Activated CD4-positive, alpha-beta T cell treated with anti-CD3 and anti-CD28 coated beads for 4 hours (primary cell): ENCODE measurements around the gene RSPRY1.

Source experiments
- DNase-seq, 2 donors: peaks; one replicate each; pipeline ENCODE4 v3.0.0-alpha.2; 2020

Gene RSPRY1

GRCh38 chr16:57152096-57153093, 33.7 kb upstream of the RSPRY1 start:
- no peak for DNase-seq

GRCh38 chr16:57153841-57154240, 32.3 kb upstream of the RSPRY1 start:
- no peak for DNase-seq

GRCh38 chr16:57155702-57156350, 30.3 kb upstream of the RSPRY1 start:
- no peak for DNase-seq

- no peak for DNase-seq
Measured at GRCh38 chr16:57156351-57156703, 29.8 kb upstream of the RSPRY1 start.

- no peak for DNase-seq
Measured at GRCh38 chr16:57157533-57157932, 28.6 kb upstream of the RSPRY1 start.

GRCh38 chr16:57159447-57159846, 26.7 kb upstream of the RSPRY1 start:
- DNase-seq, result no peak

GRCh38 chr16:57163842-57164241, 22.3 kb upstream of the RSPRY1 start:
- DNase-seq, result no peak

GRCh38 chr16:57165483-57165882, 20.6 kb upstream of the RSPRY1 start:
- DNase-seq, result no peak

- no peak for DNase-seq
Measured at GRCh38 chr16:57165938-57166337, 20.2 kb upstream of the RSPRY1 start.

GRCh38 chr16:57166451-57166850, 19.7 kb upstream of the RSPRY1 start:
- no peak for DNase-seq

- no peak for DNase-seq
Measured at GRCh38 chr16:57166951-57167350, 19.2 kb upstream of the RSPRY1 start.

GRCh38 chr16:57167538-57167937, 18.6 kb upstream of the RSPRY1 start:
- DNase-seq, result no peak

- DNase-seq, result peak in 1 of 2 donors; percentile 19
Measured at GRCh38 chr16:57167953-57168352, 18.2 kb upstream of the RSPRY1 start.

- DNase-seq, result no peak
Measured at GRCh38 chr16:57169327-57169726, 16.8 kb upstream of the RSPRY1 start.

- no peak for DNase-seq
Measured at GRCh38 chr16:57172721-57173290, 13.3 kb upstream of the RSPRY1 start.

- no peak for DNase-seq
Measured at GRCh38 chr16:57175896-57176295, 10.2 kb upstream of the RSPRY1 start.

- no peak for DNase-seq
Measured at GRCh38 chr16:57178196-57178595, 7.9 kb upstream of the RSPRY1 start.

GRCh38 chr16:57178793-57179212, 7.3 kb upstream of the RSPRY1 start:
- DNase-seq, result no peak

- DNase-seq, result no peak
Measured at GRCh38 chr16:57179215-57179828, 6.8 kb upstream of the RSPRY1 start.

GRCh38 chr16:57184113-57184512, 2.0 kb upstream of the RSPRY1 start:
- DNase-seq, result no peak

- DNase-seq, result no peak
Measured at GRCh38 chr16:57184887-57185445, 1.2 kb upstream of the RSPRY1 start.

GRCh38 chr16:57185446-57185944, 634 bp upstream of the RSPRY1 start:
- DNase-seq, result no peak
